Trophoblast cell (in vitro differentiated cells and primary cell): Measurements from ENCODE around the gene LDB2.

Source experiments
- DNase-seq, 2 donors: peaks; one replicate each; pipeline ENCODE4 v3.0.0-alpha.2; 2016
- H2AFZ ChIP-seq: 2 replicates; pipeline ENCODE4 v1.6.1; 2013; ENCODE audit warnings: low read length, moderate library complexity, mild to moderate bottlenecking; ENCODE audit not compliant: insufficient read depth, poor library complexity
- H2AK5ac ChIP-seq: 2 replicates; pipeline ENCODE4 v1.6.1; 2013; ENCODE audit warnings: mild to moderate bottlenecking, low read length
- H2BK120ac ChIP-seq: 2 replicates; pipeline ENCODE4 v1.6.1; 2013; ENCODE audit warnings: low read length, mild to moderate bottlenecking, moderate library complexity; ENCODE audit not compliant: insufficient read depth, poor library complexity
- H2BK12ac ChIP-seq: 2 replicates; pipeline ENCODE4 v1.6.1; 2013; ENCODE audit warnings: mild to moderate bottlenecking, low read length, moderate library complexity
- H2BK5ac ChIP-seq: 2 replicates; pipeline ENCODE4 v1.6.1; 2013; ENCODE audit warnings: low read length, low read depth, moderate library complexity, mild to moderate bottlenecking; ENCODE audit not compliant: poor library complexity
- H3K14ac ChIP-seq: 2 replicates; pipeline ENCODE4 v1.6.1; 2013; ENCODE audit warnings: mild to moderate bottlenecking, low read length
- H3K18ac ChIP-seq: 2 replicates; pipeline ENCODE4 v1.6.1; 2013; ENCODE audit warnings: mild to moderate bottlenecking, low read length
- H3K23ac ChIP-seq: 2 replicates; pipeline ENCODE4 v1.6.1; 2013; ENCODE audit warnings: low read length
- H3K27ac ChIP-seq: 2 replicates; pipeline ENCODE4 v1.5.1; 2013; ENCODE audit warnings: low read depth, mild to moderate bottlenecking, inconsistent platforms, low read length, moderate library complexity
- H3K27me3 ChIP-seq: 2 replicates; pipeline ENCODE4 v1.6.1; 2013; ENCODE audit warnings: inconsistent platforms, mild to moderate bottlenecking, low read length, moderate library complexity; ENCODE audit not compliant: insufficient read depth
- H3K36me3 ChIP-seq, 2 experiments: 1 replicate in 1 of 2; 2 replicates in 1 of 2; pipeline ENCODE4 v1.6.1; 2013; ENCODE audit warnings: low read length in 2 of 2, mild to moderate bottlenecking in 2 of 2, moderate library complexity in 1 of 2; ENCODE audit not compliant: insufficient read depth in 2 of 2, control insufficient read depth in 1 of 2
- H3K4ac ChIP-seq: 2 replicates; pipeline ENCODE4 v1.6.1; 2013; ENCODE audit warnings: low read depth, mild to moderate bottlenecking, low read length, moderate library complexity
- H3K4me1 ChIP-seq, 2 experiments: 1 replicate in 1 of 2; 2 replicates in 1 of 2; pipeline ENCODE4 v1.6.1; 2013; ENCODE audit warnings: low read length in 2 of 2, mild to moderate bottlenecking in 2 of 2, moderate library complexity in 1 of 2; ENCODE audit not compliant: insufficient read depth in 2 of 2, control insufficient read depth in 1 of 2
- H3K4me2 ChIP-seq: 2 replicates; pipeline ENCODE4 v1.6.1; 2013; ENCODE audit warnings: inconsistent platforms, mild to moderate bottlenecking, low read length, moderate library complexity
- H3K4me3 ChIP-seq: 2 replicates; pipeline ENCODE4 v1.5.1; 2013; ENCODE audit warnings: mild to moderate bottlenecking, low read depth, low read length, inconsistent platforms
- H3K79me1 ChIP-seq: one replicate; pipeline ENCODE4 v1.6.1; 2013; ENCODE audit warnings: low read length
- H3K79me2 ChIP-seq: 2 replicates; pipeline ENCODE4 v1.6.1; 2013; ENCODE audit warnings: low read length, mild to moderate bottlenecking; ENCODE audit not compliant: control insufficient read depth, insufficient read depth, poor library complexity
- H3K9ac ChIP-seq: 2 replicates; pipeline ENCODE4 v1.6.1; 2013; ENCODE audit warnings: mild to moderate bottlenecking, low read length
- H3K9me3 ChIP-seq: 2 replicates; pipeline ENCODE4 v1.6.1; 2013; ENCODE audit warnings: low read depth, mild to moderate bottlenecking, control low read depth, inconsistent platforms, low read length; ENCODE audit not compliant: insufficient read depth
- H4K12ac ChIP-seq: 2 replicates; pipeline ENCODE4 v1.6.1; 2013; ENCODE audit warnings: low read depth, mild to moderate bottlenecking, low read length, moderate library complexity
- H4K8ac ChIP-seq: 2 replicates; pipeline ENCODE4 v1.6.1; 2013; ENCODE audit warnings: low read depth, mild to moderate bottlenecking, low read length, moderate library complexity
- H4K91ac ChIP-seq: one replicate; pipeline ENCODE4 v1.6.1; 2013; ENCODE audit warnings: low read depth, mild to moderate bottlenecking, low read length, moderate library complexity
- WGBS: extraction: QIAGEN DNeasy Blood & Tissue Kit; methylation state at CpG from one replicate; pipeline ENCODE4 v1.1.7; 2013; ENCODE audit warnings: missing lambda C conversion rate; ENCODE audit not compliant: insufficient read length, insufficient coverage; ENCODE audit errors: extremely low coverage; 5-methylcytosine and 5-hydroxymethylcytosine counted together

LDB2 gene

DNA sequence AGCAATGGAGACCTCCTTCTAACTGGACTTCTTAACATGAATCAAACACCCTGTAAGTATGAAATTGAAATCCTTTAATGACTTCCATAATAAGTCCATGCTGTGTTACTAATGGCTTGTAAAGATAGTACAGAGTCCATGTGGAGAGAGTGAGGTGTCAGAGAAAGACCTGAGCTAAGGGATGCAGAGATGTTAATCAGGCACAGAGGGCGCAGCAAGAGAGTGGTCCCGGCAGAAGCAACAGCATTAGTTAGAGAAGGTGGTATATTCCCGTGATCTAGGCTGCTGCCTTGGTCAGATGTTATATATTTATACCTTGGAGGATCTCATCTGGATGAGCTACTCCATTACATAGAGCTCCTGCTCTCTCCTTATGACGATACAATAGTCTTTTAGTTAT is 295.3 kb downstream of the LDB2 start:
- H3K23ac ChIP-seq: no peak overlapping the region
- no peak overlapping the region for H2BK5ac ChIP-seq
- H3K9ac ChIP-seq: no peak overlapping the region
- H4K91ac ChIP-seq: no peak overlapping the region
- H3K36me3 ChIP-seq: no peaks in the 10 kb centered on the region
- no peaks in the 10 kb centered on the region for H3K9me3 ChIP-seq
- no peak overlapping the region for H2AFZ ChIP-seq
- no peak overlapping the region for H2AK5ac ChIP-seq
- H3K79me2 ChIP-seq: no peaks in the 10 kb centered on the region
- no peak overlapping the region for H3K4me2 ChIP-seq
- H3K27me3 ChIP-seq: no peaks in the 10 kb centered on the region
- DNase-seq: no peak
- no peak overlapping the region for H3K27ac ChIP-seq
- H2BK120ac ChIP-seq: no peak overlapping the region
- no peak overlapping the region for H3K4ac ChIP-seq
- no peaks in the 10 kb centered on the region for H3K79me1 ChIP-seq
- peaks cover under 1 to 2% of the 10 kb centered on the region in 2 experiments for H3K4me1 ChIP-seq
- no peak overlapping the region for H3K14ac ChIP-seq
- WGBS: no CpG with 5 or more reads among the region's 4 CpGs
- H4K12ac ChIP-seq: no peak overlapping the region
- no peak overlapping the region for H3K18ac ChIP-seq
- no peak overlapping the region for H3K4me3 ChIP-seq
- no peak overlapping the region for H4K8ac ChIP-seq
- H2BK12ac ChIP-seq: no peak overlapping the region

DNA sequence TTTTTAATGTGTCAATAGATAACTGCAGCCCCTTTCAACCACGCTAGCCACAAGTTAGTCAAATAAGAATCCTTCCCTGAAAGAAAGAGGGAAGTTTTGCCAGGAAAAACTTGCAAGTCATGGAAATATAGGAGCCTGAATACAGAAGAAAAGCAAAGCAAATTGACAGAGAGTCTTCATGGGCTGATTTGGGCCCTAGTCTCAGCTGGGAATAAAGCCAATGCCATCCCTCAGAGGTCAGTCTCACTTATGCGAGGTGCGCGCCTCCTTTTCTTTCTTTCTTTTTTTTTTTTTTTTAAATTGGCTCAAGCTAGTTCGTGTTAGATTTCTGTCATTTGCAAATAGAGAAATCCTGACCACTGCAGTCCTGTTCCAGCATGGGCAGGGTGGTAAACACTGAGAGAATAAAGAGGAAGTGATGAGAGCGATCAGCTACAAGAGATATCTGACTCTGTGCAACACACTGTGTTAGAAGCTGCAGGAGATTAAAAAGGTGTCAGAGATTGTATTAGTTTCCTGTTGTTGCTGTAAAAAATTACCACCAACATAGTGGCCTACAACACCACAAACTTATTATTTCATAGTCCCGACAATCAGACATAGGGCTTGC is 299.7 kb downstream of the LDB2 start:
- Histone ChIP-seq H3K27me3 (no peaks in the 10 kb centered on the region), H2AK5ac (no peak overlapping the region), H3K4me2 (no peak overlapping the region), H3K18ac (no peak overlapping the region), H2BK120ac (no peak overlapping the region), H3K9me3 (no peaks in the 10 kb centered on the region), H2BK5ac (no peak overlapping the region), H4K12ac (no peak overlapping the region), H3K14ac (no peak overlapping the region), H3K79me2 (no peaks in the 10 kb centered on the region), H3K4me1 (no peaks in the 10 kb centered on the region), H2AFZ (no peak overlapping the region), H2BK12ac (no peak overlapping the region), H3K4me3 (no peak overlapping the region), H4K8ac (no peak overlapping the region), H3K36me3 (no peaks in the 10 kb centered on the region), H3K79me1 (no peaks in the 10 kb centered on the region), H4K91ac (no peak overlapping the region), H3K27ac (no peak overlapping the region), H3K23ac (no peak overlapping the region), H3K9ac (no peak overlapping the region), H3K4ac (no peak overlapping the region)
- WGBS: no CpG with 5 or more reads among the region's 7 CpGs
- DNase-seq: no peak

DNA sequence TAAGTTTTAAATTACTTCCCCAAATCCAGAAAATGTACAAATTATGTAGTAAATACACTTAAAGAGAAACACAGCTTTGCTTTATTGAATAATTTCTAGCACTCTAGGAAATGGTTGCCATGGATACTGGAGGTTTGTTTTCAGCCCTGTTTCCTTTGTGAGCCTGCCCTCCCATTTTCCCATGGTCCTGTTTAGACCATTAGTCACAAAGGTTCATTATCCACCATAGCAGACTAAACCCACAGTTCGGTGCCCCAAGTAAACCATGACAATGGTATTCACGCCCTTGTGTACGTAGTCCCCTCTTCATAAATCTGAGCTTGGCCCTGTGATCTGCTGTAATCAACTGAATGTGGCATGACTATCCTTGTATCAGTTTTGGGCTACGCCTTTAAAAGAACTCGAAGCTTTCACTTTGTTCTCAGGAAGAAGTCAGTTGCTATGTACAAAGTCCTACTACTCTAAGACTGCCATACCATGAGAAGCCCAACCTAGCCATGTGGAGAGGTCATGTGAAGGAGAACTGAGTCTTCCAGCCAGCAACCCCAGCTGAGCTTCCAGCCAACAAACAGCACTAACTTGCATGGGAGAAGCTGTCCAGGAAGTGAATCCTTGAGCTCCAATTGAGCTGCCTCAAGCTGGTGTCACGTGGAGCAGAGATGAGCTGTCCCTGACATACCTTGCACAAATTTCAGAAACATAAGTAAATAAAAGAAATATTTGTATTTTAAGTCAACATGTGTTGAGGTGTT is 300.4 kb downstream of the LDB2 start:
- Histone ChIP-seq H3K36me3 (no peaks in the 10 kb centered on the region), H2AK5ac (no peak overlapping the region), H3K79me2 (no peaks in the 10 kb centered on the region), H4K8ac (no peak overlapping the region), H3K18ac (no peak overlapping the region), H3K4me2 (no peak overlapping the region), H3K23ac (peak overlapping the region; percentile 97), H3K27me3 (no peaks in the 10 kb centered on the region), H3K79me1 (no peaks in the 10 kb centered on the region), H2BK12ac (no peak overlapping the region), H3K4me3 (no peak overlapping the region), H3K14ac (no peak overlapping the region), H3K4ac (no peak overlapping the region), H3K9me3 (no peaks in the 10 kb centered on the region), H2BK5ac (no peak overlapping the region), H2BK120ac (no peak overlapping the region), H3K4me1 (no peaks in the 10 kb centered on the region), H2AFZ (no peak overlapping the region), H3K9ac (no peak overlapping the region), H3K27ac (no peak overlapping the region), H4K91ac (no peak overlapping the region), H4K12ac (no peak overlapping the region)
- no CpG with 5 or more reads among the region's 6 CpGs for WGBS
- peak in 1 of 2 donors; percentile 33 for DNase-seq

DNA sequence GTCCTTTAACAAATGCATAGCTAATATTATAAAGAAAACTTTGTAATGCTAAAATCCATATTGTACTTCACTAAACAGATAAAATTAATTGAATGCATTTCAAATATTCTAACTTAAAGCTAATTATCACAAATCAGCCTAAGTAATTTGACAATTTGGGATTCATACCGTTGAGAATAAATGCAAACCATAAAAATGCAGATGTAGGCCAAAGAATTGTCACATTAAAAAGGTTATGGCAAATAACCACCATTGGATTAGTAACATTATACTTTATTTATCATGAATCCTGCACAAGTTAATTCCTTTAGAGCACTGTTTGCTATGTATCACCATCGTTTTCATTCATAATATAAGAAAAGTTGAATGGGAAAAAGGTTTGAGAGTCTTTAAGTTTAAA is 301.0 kb downstream of the LDB2 start:
- Histone ChIP-seq H3K27ac (no peak overlapping the region), H3K18ac (no peak overlapping the region), H3K9ac (no peak overlapping the region), H3K4me3 (no peak overlapping the region), H3K79me1 (no peaks in the 10 kb centered on the region), H4K12ac (no peak overlapping the region), H3K4ac (no peak overlapping the region), H3K23ac (no peak overlapping the region), H3K36me3 (no peaks in the 10 kb centered on the region), H2BK12ac (no peak overlapping the region), H2AK5ac (no peak overlapping the region), H3K27me3 (no peaks in the 10 kb centered on the region), H3K4me2 (no peak overlapping the region), H3K79me2 (no peaks in the 10 kb centered on the region), H4K8ac (no peak overlapping the region), H2BK120ac (no peak overlapping the region), H3K9me3 (no peaks in the 10 kb centered on the region), H3K4me1 (no peaks in the 10 kb centered on the region), H2AFZ (no peak overlapping the region), H2BK5ac (no peak overlapping the region), H4K91ac (no peak overlapping the region), H3K14ac (no peak overlapping the region)
- WGBS: no CpG with 5 or more reads among the region's 2 CpGs
- DNase-seq: no peak
